Motor neuron (in vitro differentiated cells): ENCODE results near the gene AGGF1. TPM values are rescaled to one million over a fixed set of nuclear protein-coding genes. Genes with fewer than 3 reads are reported as not detected.

ENCODE experiments used
- total RNA-seq, 8 experiments: library from RNA; unstranded; fragments of 300-600 nt; gene quantifications; 2 replicates each; pipeline versions ENCODE4 v1.2.3 to v1.2.4, GENCODE V29; 2022

AGGF1 gene
- total RNA-seq, 8 experiments from 2014 or later = 10.4 to 24.8 (median 16.5) TPM

Other genes with a start within 250 kb of the AGGF1 start
- 10 to 100 TPM in 1 of 8 experiments, 1 to 10 TPM in 4, under 1 TPM in 2, not detected in 1; 0.18 to 17.4 (median 3.0) TPM for gene F2RL1, start 211.4 kb upstream of the AGGF1 start, total RNA-seq
- under 1 TPM in 2 of 8 experiments, not detected in 6; 0.24 to 0.43 TPM for gene S100Z, start 180.4 kb upstream of the AGGF1 start, total RNA-seq
- gene CRHBP, start 77.4 kb upstream of the AGGF1 start, total RNA-seq = 1 to 10 TPM in 1 of 8 experiments, under 1 TPM in 6, not detected in 1; 0.25 to 2.4 (median 0.38) TPM
- gene ZBED3, start 56.9 kb downstream of the AGGF1 start, total RNA-seq = 10 to 100 TPM in 1 of 8 experiments, 1 to 10 TPM in 7; 2.0 to 12.8 (median 4.1) TPM
- 10 to 100 TPM in 2 of 8 experiments, 1 to 10 TPM in 6; 1.6 to 23.1 (median 2.8) TPM for gene PDE8B, start 180.3 kb downstream of the AGGF1 start, total RNA-seq